ENCODE data around the gene MAFF. TPM values are rescaled to one million over a fixed set of nuclear protein-coding genes. Genes with fewer than 3 reads are reported as not detected.
A peak's percentile ranks its signal among the peaks of the same experiment; 100 is the strongest.
"Not testable (repeated sequence)": the region's sequence is repeated elsewhere in the genome, so short reads cannot be mapped to it uniquely, and the experiment has no call there.

MAFF gene
- total and polyA plus RNA-seq, 2 donors, result 3.4 to 13.0 TPM

- no peaks in the 10 kb centered on the region for H3K9me3 ChIP-seq (ENCODE audit: control insufficient read depth in 2 of 2, insufficient read depth in 1 of 2, low read length in 1 of 2)
- WGBS, result 98% methylated on average over 25 of the region's 25 CpGs
- peaks cover 0 to 18% of the 10 kb centered on the region in 2 donors for H3K4me1 ChIP-seq (ENCODE audit: control insufficient read depth in 2 of 2, insufficient read depth in 2 of 2, low read length in 2 of 2)
- H3K4me3 ChIP-seq (ENCODE audit: low read length in 2 of 2), result no peak overlapping the region
- no peaks in the 10 kb centered on the region for H3K27me3 ChIP-seq (ENCODE audit: control insufficient read depth in 2 of 2, insufficient read depth in 1 of 2, low read length in 1 of 2)
- H3K27ac ChIP-seq (ENCODE audit: low read depth in 1 of 2, low read length in 1 of 2), result no peak overlapping the region
- H3K36me3 ChIP-seq (ENCODE audit: control insufficient read depth in 2 of 2, insufficient read depth in 2 of 2, low read length in 1 of 2), result peaks cover 14 to 31% of the 10 kb centered on the region in 2 donors
- DNase-seq (ENCODE audit: low read depth in 6 of 9, low spot score in 9 of 9), result no peak
Observed at GRCh38 chr22:38226853-38227649, 25.3 kb downstream of the MAFF start.

- 94% methylated on average over 3 of the region's 3 CpGs for WGBS
- Histone ChIP-seq H3K27ac (ENCODE audit: low read depth in 1 of 2, low read length in 1 of 2) (no peak overlapping the region), H3K4me1 (ENCODE audit: control insufficient read depth in 2 of 2, insufficient read depth in 2 of 2, low read length in 2 of 2) (peaks cover 0 to 14% of the 10 kb centered on the region in 2 donors), H3K36me3 (ENCODE audit: control insufficient read depth in 2 of 2, insufficient read depth in 2 of 2, low read length in 1 of 2) (peaks cover 18 to 34% of the 10 kb centered on the region in 2 donors), H3K4me3 (ENCODE audit: low read length in 2 of 2) (no peak overlapping the region), H3K9me3 (ENCODE audit: control insufficient read depth in 2 of 2, insufficient read depth in 1 of 2, low read length in 1 of 2) (no peaks in the 10 kb centered on the region), H3K27me3 (ENCODE audit: control insufficient read depth in 2 of 2, insufficient read depth in 1 of 2, low read length in 1 of 2) (no peaks in the 10 kb centered on the region)
- DNase-seq (ENCODE audit: low read depth in 6 of 9, low spot score in 9 of 9), result no peak
Observed at GRCh38 chr22:38228326-38228872, 26.6 kb downstream of the MAFF start.

- Histone ChIP-seq H3K4me3 (ENCODE audit: low read length in 2 of 2) (no peak overlapping the region), H3K4me1 (ENCODE audit: control insufficient read depth in 2 of 2, insufficient read depth in 2 of 2, low read length in 2 of 2) (peaks cover 0 to 11% of the 10 kb centered on the region in 2 donors), H3K27ac (ENCODE audit: low read depth in 1 of 2, low read length in 1 of 2) (no peak overlapping the region), H3K9me3 (ENCODE audit: control insufficient read depth in 2 of 2, insufficient read depth in 1 of 2, low read length in 1 of 2) (no peaks in the 10 kb centered on the region), H3K36me3 (ENCODE audit: control insufficient read depth in 2 of 2, insufficient read depth in 2 of 2, low read length in 1 of 2) (peaks cover 18 to 34% of the 10 kb centered on the region in 2 donors), H3K27me3 (ENCODE audit: control insufficient read depth in 2 of 2, insufficient read depth in 1 of 2, low read length in 1 of 2) (no peaks in the 10 kb centered on the region)
- WGBS, result 94% methylated on average over 14 of the region's 14 CpGs
- DNase-seq (ENCODE audit: low read depth in 6 of 9, low spot score in 9 of 9), result no peak
Observed at GRCh38 chr22:38228873-38229740, 27.3 kb downstream of the MAFF start.

- peak in 4 of 9 donors; percentile 13 to 57 (median 32) for DNase-seq (ENCODE audit: low read depth in 6 of 9, low spot score in 9 of 9)
- peaks cover 25 to 26% of the 10 kb centered on the region in 2 donors for H3K36me3 ChIP-seq (ENCODE audit: control insufficient read depth in 2 of 2, insufficient read depth in 2 of 2, low read length in 1 of 2)
- 83% methylated on average over 15 of the region's 15 CpGs for WGBS
Observed at GRCh38 chr22:38230108-38230825, 28.5 kb downstream of the MAFF start.

GRCh38 chr22:38230916-38231315 is 29.1 kb downstream of the MAFF start:
- H3K4me1 ChIP-seq (ENCODE audit: control insufficient read depth in 2 of 2, insufficient read depth in 2 of 2, low read length in 2 of 2), result peaks cover 0 to 11% of the 10 kb centered on the region in 2 donors
- H3K27me3 ChIP-seq (ENCODE audit: control insufficient read depth in 2 of 2, insufficient read depth in 1 of 2, low read length in 1 of 2), result no peaks in the 10 kb centered on the region
- 95% methylated on average over 9 of the region's 9 CpGs for WGBS
- no peak overlapping the region for H3K27ac ChIP-seq (ENCODE audit: low read depth in 1 of 2, low read length in 1 of 2)
- no peak for DNase-seq (ENCODE audit: low read depth in 6 of 9, low spot score in 9 of 9)
- H3K36me3 ChIP-seq (ENCODE audit: control insufficient read depth in 2 of 2, insufficient read depth in 2 of 2, low read length in 1 of 2), result peaks cover 23 to 26% of the 10 kb centered on the region in 2 donors
- H3K9me3 ChIP-seq (ENCODE audit: control insufficient read depth in 2 of 2, insufficient read depth in 1 of 2, low read length in 1 of 2), result no peaks in the 10 kb centered on the region
- no peak overlapping the region for H3K4me3 ChIP-seq (ENCODE audit: low read length in 2 of 2)

More at GRCh38 chr22:38230108-38230825, 28.5 kb downstream of the MAFF start:
- no peaks in the 10 kb centered on the region for H3K9me3 ChIP-seq (ENCODE audit: control insufficient read depth in 2 of 2, insufficient read depth in 1 of 2, low read length in 1 of 2)
- H3K4me1 ChIP-seq (ENCODE audit: control insufficient read depth in 2 of 2, insufficient read depth in 2 of 2, low read length in 2 of 2), result peaks cover 0 to 11% of the 10 kb centered on the region in 2 donors
- no peaks in the 10 kb centered on the region for H3K27me3 ChIP-seq (ENCODE audit: control insufficient read depth in 2 of 2, insufficient read depth in 1 of 2, low read length in 1 of 2)
- no peak overlapping the region for H3K4me3 ChIP-seq (ENCODE audit: low read length in 2 of 2)
- H3K27ac ChIP-seq (ENCODE audit: low read depth in 1 of 2, low read length in 1 of 2), result no peak overlapping the region

- H3K27ac ChIP-seq (ENCODE audit: low read depth in 1 of 2, low read length in 1 of 2), result no peak overlapping the region
- peaks cover 0 to 11% of the 10 kb centered on the region in 2 donors for H3K4me1 ChIP-seq (ENCODE audit: control insufficient read depth in 2 of 2, insufficient read depth in 2 of 2, low read length in 2 of 2)
- peaks cover 20 to 26% of the 10 kb centered on the region in 2 donors for H3K36me3 ChIP-seq (ENCODE audit: control insufficient read depth in 2 of 2, insufficient read depth in 2 of 2, low read length in 1 of 2)
- DNase-seq (ENCODE audit: low read depth in 6 of 9, low spot score in 9 of 9), result no peak
- no peak overlapping the region for H3K4me3 ChIP-seq (ENCODE audit: low read length in 2 of 2)
- H3K9me3 ChIP-seq (ENCODE audit: control insufficient read depth in 2 of 2, insufficient read depth in 1 of 2, low read length in 1 of 2), result no peaks in the 10 kb centered on the region
- H3K27me3 ChIP-seq (ENCODE audit: control insufficient read depth in 2 of 2, insufficient read depth in 1 of 2, low read length in 1 of 2), result no peaks in the 10 kb centered on the region
- WGBS, result 94% methylated on average over 8 of the region's 8 CpGs
Observed at GRCh38 chr22:38232196-38232595, 30.4 kb downstream of the MAFF start.

GRCh38 chr22:38233427-38233826 is 31.6 kb downstream of the MAFF start:
- no peak overlapping the region for H3K4me3 ChIP-seq (ENCODE audit: low read length in 2 of 2)
- H3K27ac ChIP-seq (ENCODE audit: low read depth in 1 of 2, low read length in 1 of 2), result no peak overlapping the region
- H3K9me3 ChIP-seq (ENCODE audit: control insufficient read depth in 2 of 2, insufficient read depth in 1 of 2, low read length in 1 of 2), result no peaks in the 10 kb centered on the region
- peaks cover 0 to 11% of the 10 kb centered on the region in 2 donors for H3K4me1 ChIP-seq (ENCODE audit: control insufficient read depth in 2 of 2, insufficient read depth in 2 of 2, low read length in 2 of 2)
- no peaks in the 10 kb centered on the region for H3K27me3 ChIP-seq (ENCODE audit: control insufficient read depth in 2 of 2, insufficient read depth in 1 of 2, low read length in 1 of 2)
- peaks cover 15 to 22% of the 10 kb centered on the region in 2 donors for H3K36me3 ChIP-seq (ENCODE audit: control insufficient read depth in 2 of 2, insufficient read depth in 2 of 2, low read length in 1 of 2)
- DNase-seq (ENCODE audit: low read depth in 6 of 9, low spot score in 9 of 9), result no peak
- WGBS, result 96% methylated on average over 6 of the region's 6 CpGs

GRCh38 chr22:38233856-38234255 is 32.1 kb downstream of the MAFF start:
- not testable (repeated sequence) for H3K4me1 ChIP-seq (ENCODE audit: control insufficient read depth in 2 of 2, insufficient read depth in 2 of 2, low read length in 2 of 2); H3K27ac ChIP-seq (ENCODE audit: low read depth in 1 of 2, low read length in 1 of 2); DNase-seq (ENCODE audit: low read depth in 6 of 9, low spot score in 9 of 9); H3K9me3 ChIP-seq (ENCODE audit: control insufficient read depth in 2 of 2, insufficient read depth in 1 of 2, low read length in 1 of 2); H3K27me3 ChIP-seq (ENCODE audit: control insufficient read depth in 2 of 2, insufficient read depth in 1 of 2, low read length in 1 of 2); H3K4me3 ChIP-seq (ENCODE audit: low read length in 2 of 2)
- WGBS, result 96% methylated on average over 10 of the region's 10 CpGs
- peaks cover 14 to 20% of the 10 kb centered on the region in 2 donors for H3K36me3 ChIP-seq (ENCODE audit: control insufficient read depth in 2 of 2, insufficient read depth in 2 of 2, low read length in 1 of 2)

All from thymus (tissue), 11 donors.